Epithelial cell of esophagus (primary cell): ENCODE measurements around the gene SMAD9.

Experiments
- DNase-seq: peaks from one replicate; pipeline ENCODE4 v3.0.0; 2010; ENCODE audit warnings: low read depth
- H3K4me3 ChIP-seq: 2 replicates; pipeline ENCODE4 v1.5.1; 2011; ENCODE audit warnings: mild to moderate bottlenecking, low read length, control low read depth
- TF ChIP-seq, protein P1 (sequence below): IDR thresholded peaks from 2 replicates; pipeline ENCODE4 v1.5.1; 2011; ENCODE audit warnings: low read depth, mild to moderate bottlenecking, low read length, control low read depth, inconsistent platforms; ENCODE audit not compliant: insufficient read depth; ENCODE audit errors: missing control alignments

The SMAD9 gene

DNA sequence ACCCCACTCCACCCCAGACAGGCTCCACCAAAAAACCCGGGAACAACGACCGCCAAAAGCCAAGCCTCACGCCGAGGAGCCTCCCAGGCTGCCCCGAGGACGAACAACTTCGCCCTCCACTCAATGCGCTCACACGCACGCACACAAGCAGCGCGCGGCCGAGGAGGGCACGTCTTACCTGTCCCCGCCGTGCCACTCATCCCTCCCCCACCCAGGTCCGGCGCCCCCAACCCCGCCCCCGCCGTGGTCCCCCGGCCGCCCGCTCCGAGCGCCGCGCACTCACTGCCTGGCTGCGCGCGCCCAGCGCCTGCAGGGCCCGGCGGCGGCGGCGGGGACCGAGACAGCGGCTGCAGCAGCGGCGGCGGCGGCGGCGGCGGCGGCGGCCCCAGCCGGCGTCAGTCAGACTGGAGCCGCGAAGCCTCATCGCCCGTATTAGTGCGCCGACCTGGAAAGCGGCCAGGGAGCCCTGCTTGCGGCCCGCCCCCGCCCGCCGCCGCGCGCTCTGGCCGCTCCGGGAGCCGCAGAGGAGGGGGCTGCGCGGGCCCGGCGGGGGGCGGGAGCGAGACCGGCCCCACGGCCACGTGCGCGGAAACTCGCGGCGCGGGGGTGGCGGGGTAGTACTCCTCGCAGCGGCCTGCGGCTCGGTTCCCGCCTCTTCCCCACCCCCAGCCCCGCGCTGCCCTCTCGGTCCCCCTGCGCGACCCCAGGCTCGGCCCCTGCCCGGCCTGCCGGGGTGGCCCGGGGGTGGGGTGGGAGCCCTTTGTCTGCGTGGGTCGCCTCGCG lies at the start of gene SMAD9:
Gene SMAD9 (minus strand): TSS at position 406 of the 783 bp plus-strand sequence. CDS start 40,549 bp downstream, outside the sequence.
- peak within 1 kb of the TSS; percentile 56 for H3K4me3 ChIP-seq
- TF ChIP-seq, protein P1, sequence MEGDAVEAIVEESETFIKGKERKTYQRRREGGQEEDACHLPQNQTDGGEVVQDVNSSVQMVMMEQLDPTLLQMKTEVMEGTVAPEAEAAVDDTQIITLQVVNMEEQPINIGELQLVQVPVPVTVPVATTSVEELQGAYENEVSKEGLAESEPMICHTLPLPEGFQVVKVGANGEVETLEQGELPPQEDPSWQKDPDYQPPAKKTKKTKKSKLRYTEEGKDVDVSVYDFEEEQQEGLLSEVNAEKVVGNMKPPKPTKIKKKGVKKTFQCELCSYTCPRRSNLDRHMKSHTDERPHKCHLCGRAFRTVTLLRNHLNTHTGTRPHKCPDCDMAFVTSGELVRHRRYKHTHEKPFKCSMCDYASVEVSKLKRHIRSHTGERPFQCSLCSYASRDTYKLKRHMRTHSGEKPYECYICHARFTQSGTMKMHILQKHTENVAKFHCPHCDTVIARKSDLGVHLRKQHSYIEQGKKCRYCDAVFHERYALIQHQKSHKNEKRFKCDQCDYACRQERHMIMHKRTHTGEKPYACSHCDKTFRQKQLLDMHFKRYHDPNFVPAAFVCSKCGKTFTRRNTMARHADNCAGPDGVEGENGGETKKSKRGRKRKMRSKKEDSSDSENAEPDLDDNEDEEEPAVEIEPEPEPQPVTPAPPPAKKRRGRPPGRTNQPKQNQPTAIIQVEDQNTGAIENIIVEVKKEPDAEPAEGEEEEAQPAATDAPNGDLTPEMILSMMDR: no peak
- peak; percentile 76 for DNase-seq

DNA sequence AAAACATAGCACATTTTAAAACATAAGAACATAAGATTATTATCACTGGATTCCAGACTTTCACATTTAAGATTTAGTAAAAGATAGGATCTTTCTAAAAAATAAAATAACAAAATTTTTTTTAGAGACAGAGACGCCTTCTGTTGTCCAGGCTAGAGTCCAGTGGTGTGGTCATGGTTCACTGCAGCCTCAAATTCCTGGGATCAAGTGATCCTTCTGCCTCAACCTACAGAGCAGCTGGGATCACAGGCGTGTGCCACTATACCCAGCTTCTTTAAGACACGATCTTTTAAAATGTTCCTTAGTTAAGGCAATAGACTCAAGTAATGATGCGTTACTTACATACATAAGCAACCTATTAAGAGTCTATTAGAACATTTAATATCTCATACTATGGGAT lies 46.4 kb upstream of the SMAD9 start:
- no peak overlapping the region for H3K4me3 ChIP-seq
- no peak for DNase-seq
- TF ChIP-seq, protein P1: no peak

DNA sequence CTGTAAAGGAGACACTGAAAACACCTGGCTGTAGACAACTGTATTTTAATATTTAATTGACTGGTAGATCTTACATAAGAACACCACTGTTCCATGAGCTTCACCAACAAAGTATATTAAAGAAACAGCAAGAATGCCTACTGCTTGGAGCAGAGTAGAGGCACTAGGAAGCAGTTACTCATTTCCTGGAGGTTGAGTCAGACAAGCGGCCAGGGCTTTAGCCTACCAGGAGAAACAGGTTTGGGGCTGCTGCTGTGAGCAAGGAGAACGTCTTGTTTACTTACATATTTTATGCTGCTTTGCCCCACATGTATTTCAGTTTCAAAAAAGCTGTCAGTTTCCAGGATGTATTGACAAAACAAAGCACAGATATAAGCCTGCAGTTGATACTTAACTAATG lies 45.7 kb upstream of the SMAD9 start:
- no peak overlapping the region for H3K4me3 ChIP-seq
- TF ChIP-seq, protein P1: no peak
- peak; percentile 96 for DNase-seq

DNA sequence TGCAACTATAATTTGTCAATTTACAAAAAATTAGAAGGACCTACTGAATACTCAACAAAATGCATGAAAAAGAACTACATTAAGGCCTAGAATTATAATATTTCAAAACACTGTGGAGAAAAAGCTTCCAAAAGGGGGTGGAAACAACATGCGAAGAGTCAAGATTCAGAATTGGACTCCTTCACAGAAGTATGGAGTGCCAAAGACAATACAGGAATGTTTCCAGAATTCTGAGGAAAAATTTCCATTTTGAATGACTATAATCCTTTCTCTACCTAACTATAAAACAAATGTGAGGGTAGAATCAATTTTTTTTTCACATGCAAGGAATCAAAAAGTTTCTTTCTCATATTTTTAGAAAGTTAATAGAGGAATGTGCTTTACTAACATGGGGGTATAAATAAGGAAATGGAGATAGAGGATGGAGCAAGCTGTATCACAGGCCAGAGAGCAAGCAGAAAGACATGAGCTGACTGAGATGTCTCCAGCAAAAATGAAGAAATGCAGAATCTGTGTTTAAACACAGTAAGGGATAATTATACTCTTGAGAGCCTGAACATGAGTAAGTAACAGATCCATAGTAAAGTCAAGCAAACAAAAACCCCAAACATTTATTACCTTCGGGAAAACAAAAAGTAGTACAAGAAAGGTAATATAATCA lies 39.5 kb upstream of the SMAD9 start:
- no peak for DNase-seq
- H3K4me3 ChIP-seq: no peak overlapping the region
- TF ChIP-seq, protein P1: no peak

DNA sequence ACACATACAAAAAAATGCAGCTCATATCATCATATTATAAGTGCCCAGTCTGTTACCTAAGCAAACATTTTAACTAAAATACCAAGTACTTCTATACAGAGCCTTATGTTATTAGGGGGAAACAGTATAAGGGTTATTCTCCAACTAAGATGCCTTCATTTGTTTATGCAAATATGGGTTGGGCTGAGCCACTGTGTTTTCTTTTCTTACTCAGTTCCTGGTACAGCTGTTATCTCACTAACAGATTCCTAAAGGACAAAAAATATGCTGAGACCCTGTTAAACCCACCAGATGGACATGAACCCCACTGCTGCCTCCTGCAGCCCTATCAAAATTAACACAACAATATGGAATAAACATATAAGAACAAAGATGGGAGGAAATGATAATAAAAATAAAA lies 34.5 kb upstream of the SMAD9 start:
- no peak for DNase-seq
- TF ChIP-seq, protein P1: no peak
- H3K4me3 ChIP-seq: no peak overlapping the region

DNA sequence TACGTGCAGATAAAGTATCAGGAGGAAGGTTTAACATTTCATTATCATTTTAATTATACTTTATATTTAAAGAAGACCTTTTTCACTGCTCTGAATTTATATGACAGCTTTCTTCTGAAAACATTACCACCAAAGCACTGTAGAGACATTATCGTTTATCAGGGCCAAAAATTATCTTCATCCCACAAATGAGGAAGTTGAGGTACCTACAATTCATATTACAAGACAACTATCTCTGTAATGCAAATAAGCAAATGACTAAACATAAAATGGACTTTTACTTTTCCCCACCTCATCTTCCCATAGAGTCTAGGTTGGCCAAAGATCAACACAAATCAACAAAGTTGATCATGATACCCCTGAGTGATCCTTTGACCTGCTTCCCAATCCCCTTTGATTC lies 30.9 kb upstream of the SMAD9 start:
- TF ChIP-seq, protein P1: no peak
- H3K4me3 ChIP-seq: no peak overlapping the region
- no peak for DNase-seq
